Keratinocyte (primary cell): ENCODE measurements around the gene SLC9A7. TPM values are rescaled to one million over a fixed set of nuclear protein-coding genes. Genes with fewer than 3 reads are reported as not detected.

ENCODE experiments used
- DNase-seq: peaks from one replicate; pipeline ENCODE4 v3.0.0-alpha.2; 2011; ENCODE audit warnings: low read depth, missing footprints, low spot score
- FAIRE-seq: peaks from 2 replicates; lab custom pipeline; 2011; peaks lifted over from hg19 to GRCh38; lab: Jason Lieb, UNC
- H2AFZ ChIP-seq: 2 replicates; pipeline ENCODE4 v1.6.0; 2012; ENCODE audit warnings: low read length, control low read depth, inconsistent platforms; ENCODE audit not compliant: control insufficient read depth
- H3K27ac ChIP-seq: 2 replicates; pipeline ENCODE4 v1.5.1; 2011; ENCODE audit warnings: low read length; ENCODE audit not compliant: control insufficient read depth, insufficient read depth
- H3K27me3 ChIP-seq: 3 replicates; pipeline ENCODE4 v1.6.0; 2011; ENCODE audit warnings: low read length; ENCODE audit not compliant: control insufficient read depth, insufficient read depth; ENCODE audit errors: extremely low read depth
- H3K36me3 ChIP-seq, 2 experiments: 2 replicates in 1 of 2; 3 replicates in 1 of 2; pipeline ENCODE4 v1.5.1; 2011; ENCODE audit warnings: low read length in 2 of 2, mild to moderate bottlenecking in 1 of 2; ENCODE audit not compliant: control insufficient read depth in 2 of 2, insufficient read depth in 2 of 2; ENCODE audit errors: extremely low read depth in 1 of 2
- H3K4me1 ChIP-seq: 3 replicates; pipeline ENCODE4 v1.5.1; 2011; ENCODE audit warnings: low read length; ENCODE audit not compliant: control insufficient read depth, insufficient read depth; ENCODE audit errors: extremely low read depth
- H3K4me2 ChIP-seq: 3 replicates; pipeline ENCODE4 v1.6.0; 2011; ENCODE audit warnings: low read depth, low read length; ENCODE audit not compliant: control insufficient read depth, insufficient read depth; ENCODE audit errors: extremely low read depth
- H3K4me3 ChIP-seq, 3 experiments: fragments of 200-600 bp in 1 of 3; sonication (generic) in 1 of 3; 2 replicates in 2 of 3; 3 replicates in 1 of 3; pipeline ENCODE4 v1.5.1; 2011 to 2016; ENCODE audit warnings: low read length in 3 of 3, mild to moderate bottlenecking in 3 of 3, control low read depth in 2 of 3, inconsistent platforms in 1 of 3, low read depth in 1 of 3, mixed read lengths in 1 of 3, mixed run types in 1 of 3, moderate library complexity in 1 of 3; ENCODE audit not compliant: control insufficient read depth in 2 of 3, insufficient read depth in 2 of 3; ENCODE audit errors: extremely low read depth in 1 of 3
- H3K79me2 ChIP-seq: 2 replicates; pipeline ENCODE4 v1.6.0; 2012; ENCODE audit warnings: low read length; ENCODE audit not compliant: control insufficient read depth, insufficient read depth
- H3K9ac ChIP-seq: 3 replicates; pipeline ENCODE4 v1.6.0; 2011; ENCODE audit warnings: low read length; ENCODE audit not compliant: control insufficient read depth, insufficient read depth; ENCODE audit errors: extremely low read depth
- H3K9me1 ChIP-seq: 3 replicates; pipeline ENCODE4 v1.6.0; 2011; ENCODE audit warnings: low read length; ENCODE audit not compliant: control insufficient read depth, insufficient read depth; ENCODE audit errors: extremely low read depth
- H3K9me3 ChIP-seq: 2 replicates; pipeline ENCODE4 v1.5.1; 2012; ENCODE audit warnings: low read depth, low read length; ENCODE audit not compliant: control insufficient read depth
- H4K20me1 ChIP-seq: 3 replicates; pipeline ENCODE4 v1.6.0; 2011; ENCODE audit warnings: low read length; ENCODE audit not compliant: control insufficient read depth, insufficient read depth; ENCODE audit errors: extremely low read depth
- CTCF ChIP-seq, 3 experiments: IDR thresholded peaks in 1 of 3; conservative IDR thresholded peaks in 1 of 3; optimal IDR thresholded peaks in 1 of 3; 2 replicates in 2 of 3; 3 replicates in 1 of 3; pipeline versions ENCODE3 to v1.5.1; 2011; ENCODE audit warnings: low read length in 3 of 3, mild to moderate bottlenecking in 3 of 3, moderate library complexity in 2 of 3, control low read depth in 1 of 3, inconsistent platforms in 1 of 3; ENCODE audit not compliant: insufficient read depth in 2 of 3; ENCODE audit errors: extremely low read depth in 1 of 3
- EZH2 ChIP-seq: IDR thresholded peaks from one replicate; pipeline ENCODE4 v1.6.1; 2012; ENCODE audit warnings: inconsistent platforms, mild to moderate bottlenecking, low read length, moderate library complexity
- dilution Hi-C: fragments of 300-500 bp; cut with MboI; formaldehyde crosslinking; loops from one replicate; pipeline ENCODE4 v1.7.0; 2020; ENCODE audit warnings: low sequenced_read_pairs; ENCODE audit not compliant: extremely low pct_ligation_motif_present
- polyA plus RNA-seq, 5 experiments: library from polyadenylated mRNA; depleted of rRNA in 3 of 5; stranded (reverse) in 3 of 5; stranded (forward) in 1 of 5; unstranded in 1 of 5; fragments of >200 nt; gene quantifications; 1 replicate in 1 of 5; 2 replicates in 3 of 5; 3 replicates in 1 of 5; pipeline versions ENCODE4 v1.2.1 to v1.2.3, GENCODE V29; 2011 to 2012; ENCODE audit warnings: missing spikeins in 2 of 5, low read depth in 1 of 5, low replicate concordance in 1 of 5

The SLC9A7 gene
- polyA plus RNA-seq, 1 donor (not counting 4 experiments of a cell fraction or from before 2014, with no cell fraction given), result 8.1 TPM

GRCh38 chrX:46597208-46597607 is 161.7 kb downstream of the SLC9A7 start:
- Histone ChIP-seq H3K36me3 (no peaks in the 10 kb centered on the region), H3K9me3 (no peaks in the 10 kb centered on the region), H3K4me3 (no peak overlapping the region), H3K9ac (no peak overlapping the region), H3K79me2 (no peaks in the 10 kb centered on the region), H3K27me3 (no peaks in the 10 kb centered on the region), H3K4me2 (no peak overlapping the region), H3K27ac (no peak overlapping the region), H2AFZ (no peak overlapping the region), H3K9me1 (no peaks in the 10 kb centered on the region), H4K20me1 (no peaks in the 10 kb centered on the region), H3K4me1 (no peaks in the 10 kb centered on the region)
- FAIRE-seq, result no peak
- no peak for DNase-seq
- dilution Hi-C loops, result no loop called here
- TF ChIP-seq EZH2 (no peak), CTCF (optimal IDR thresholded peaks at IDR 0.05 in 1 of 3, IDR thresholded peaks at IDR 0.05 in 1 of 3, conservative IDR thresholded peaks at IDR 0.05 in 1 of 3; ENCODE audit: extremely low read depth in 1 of 3, insufficient read depth in 2 of 3, low read length in 3 of 3) (no peak)

- H3K79me2 ChIP-seq, result no peaks in the 10 kb centered on the region
- no peak overlapping the region for H3K4me2 ChIP-seq
- no peaks in the 10 kb centered on the region for H3K27me3 ChIP-seq
- dilution Hi-C loops, result no loop called here
- H3K9me1 ChIP-seq, result no peaks in the 10 kb centered on the region
- FAIRE-seq (no peak), DNase-seq (no peak)
- H3K4me1 ChIP-seq, result no peaks in the 10 kb centered on the region
- H3K9me3 ChIP-seq, result no peaks in the 10 kb centered on the region
- no peak overlapping the region for H3K27ac ChIP-seq
- no peaks in the 10 kb centered on the region for H4K20me1 ChIP-seq
- no peak overlapping the region for H2AFZ ChIP-seq
- TF ChIP-seq CTCF (optimal IDR thresholded peaks at IDR 0.05 in 1 of 3, IDR thresholded peaks at IDR 0.05 in 1 of 3, conservative IDR thresholded peaks at IDR 0.05 in 1 of 3; ENCODE audit: extremely low read depth in 1 of 3, insufficient read depth in 2 of 3, low read length in 3 of 3) (no peak), EZH2 (no peak)
- H3K36me3 ChIP-seq, result no peaks in the 10 kb centered on the region
- no peak overlapping the region for H3K4me3 ChIP-seq
- no peak overlapping the region for H3K9ac ChIP-seq
Measured at GRCh38 chrX:46595084-46595483, 163.8 kb downstream of the SLC9A7 start.
